HG02763 (cell line): ENCODE measurements around the gene SPPL3.
A peak's percentile ranks its signal among the peaks of the same experiment; 100 is the strongest.
"Not testable (repeated sequence)": the region's sequence is repeated elsewhere in the genome, so short reads cannot be mapped to it uniquely, and the experiment has no call there.

Experiments used
- ATAC-seq: cut with Tn5 transposase; IDR thresholded peaks from one replicate; pipeline ENCODE4 v1.9.1; 2021; ENCODE audit warnings: mild to moderate bottlenecking, moderate library complexity; ENCODE audit not compliant: unreplicated experiment

Gene SPPL3, protein sequence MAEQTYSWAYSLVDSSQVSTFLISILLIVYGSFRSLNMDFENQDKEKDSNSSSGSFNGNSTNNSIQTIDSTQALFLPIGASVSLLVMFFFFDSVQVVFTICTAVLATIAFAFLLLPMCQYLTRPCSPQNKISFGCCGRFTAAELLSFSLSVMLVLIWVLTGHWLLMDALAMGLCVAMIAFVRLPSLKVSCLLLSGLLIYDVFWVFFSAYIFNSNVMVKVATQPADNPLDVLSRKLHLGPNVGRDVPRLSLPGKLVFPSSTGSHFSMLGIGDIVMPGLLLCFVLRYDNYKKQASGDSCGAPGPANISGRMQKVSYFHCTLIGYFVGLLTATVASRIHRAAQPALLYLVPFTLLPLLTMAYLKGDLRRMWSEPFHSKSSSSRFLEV

DNA sequence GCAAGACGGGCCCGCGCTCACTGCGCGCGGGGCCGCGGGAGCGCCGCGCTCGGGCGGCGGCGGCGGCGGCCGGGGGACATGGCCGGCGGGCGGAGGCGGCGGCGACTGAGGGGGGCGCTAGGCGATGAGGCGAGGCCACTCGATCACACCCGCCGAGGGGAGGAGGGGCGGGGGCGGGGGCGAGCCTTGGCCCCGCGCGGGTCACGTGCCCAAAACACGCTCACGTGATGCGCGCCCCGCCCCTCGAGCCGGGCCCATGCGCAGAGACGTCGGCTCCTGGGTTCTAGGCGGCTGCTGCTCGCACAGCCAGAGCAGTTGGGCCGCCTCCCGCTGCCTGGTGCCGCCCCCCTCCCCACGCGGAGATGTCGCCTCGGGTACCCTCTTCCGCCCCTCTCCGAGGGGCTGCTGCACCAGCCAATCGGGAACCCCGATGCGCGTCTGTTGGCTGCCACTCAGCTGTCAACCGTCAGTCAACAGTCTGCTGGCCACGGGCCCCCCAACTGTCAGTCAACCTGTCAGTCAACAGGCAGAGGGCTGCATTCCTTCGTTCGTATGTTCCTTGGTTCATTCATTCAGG lies at the start of gene SPPL3:
Gene SPPL3 (minus strand): TSS at position 162 of the 577 bp plus-strand sequence. CDS start 491 bp downstream, outside the sequence.
- ATAC-seq, result peak; percentile 63

- ATAC-seq, result no peak
Observed at GRCh38 chr12:120950807-120951206, 46.6 kb upstream of the SPPL3 start.

GRCh38 chr12:120950260-120950799 lies 46.2 kb upstream of the SPPL3 start:
- ATAC-seq, result not testable (repeated sequence)

DNA sequence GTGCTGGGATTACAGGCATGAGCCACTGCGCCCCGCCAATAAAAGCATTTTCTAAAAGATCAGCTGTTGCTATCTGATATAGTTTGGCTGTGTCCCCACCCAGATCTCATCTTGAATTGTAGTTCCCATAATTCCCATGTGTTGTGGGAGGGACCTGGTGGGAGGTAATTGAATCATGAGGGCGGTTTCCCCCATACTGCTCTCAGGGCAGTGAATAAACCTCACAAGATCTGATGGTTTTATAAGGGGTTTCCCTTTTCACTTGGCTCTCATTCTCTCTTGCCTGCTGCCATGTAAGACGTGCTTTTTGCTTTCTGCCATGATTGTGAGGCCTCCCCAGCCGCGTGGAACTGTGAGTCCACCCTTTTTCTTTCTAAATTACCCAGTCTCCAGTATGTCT lies 41.4 kb upstream of the SPPL3 start:
- ATAC-seq, result not testable (repeated sequence)

- ATAC-seq, result no peak
Observed at GRCh38 chr12:120944645-120945217, 40.6 kb upstream of the SPPL3 start.

DNA sequence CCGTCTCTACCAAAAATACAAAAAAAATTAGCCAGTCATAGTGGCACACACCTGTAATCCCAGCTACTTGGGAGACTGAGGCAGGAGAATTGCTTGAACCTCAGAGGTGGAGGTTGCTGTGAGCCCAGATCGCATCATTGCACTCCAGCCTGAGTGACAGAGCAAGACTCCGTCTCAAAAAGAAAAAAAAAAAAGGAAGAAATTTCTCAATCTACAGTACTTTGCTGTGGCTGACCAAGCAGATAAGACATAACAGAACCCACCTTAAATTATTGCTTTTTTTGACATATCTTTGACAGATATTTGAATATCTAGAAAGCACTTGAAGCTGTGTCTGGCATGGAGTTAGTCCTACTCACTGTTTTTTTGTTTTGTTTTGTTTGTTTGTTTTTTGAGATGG lies 39.3 kb upstream of the SPPL3 start:
- ATAC-seq, result no peak

DNA sequence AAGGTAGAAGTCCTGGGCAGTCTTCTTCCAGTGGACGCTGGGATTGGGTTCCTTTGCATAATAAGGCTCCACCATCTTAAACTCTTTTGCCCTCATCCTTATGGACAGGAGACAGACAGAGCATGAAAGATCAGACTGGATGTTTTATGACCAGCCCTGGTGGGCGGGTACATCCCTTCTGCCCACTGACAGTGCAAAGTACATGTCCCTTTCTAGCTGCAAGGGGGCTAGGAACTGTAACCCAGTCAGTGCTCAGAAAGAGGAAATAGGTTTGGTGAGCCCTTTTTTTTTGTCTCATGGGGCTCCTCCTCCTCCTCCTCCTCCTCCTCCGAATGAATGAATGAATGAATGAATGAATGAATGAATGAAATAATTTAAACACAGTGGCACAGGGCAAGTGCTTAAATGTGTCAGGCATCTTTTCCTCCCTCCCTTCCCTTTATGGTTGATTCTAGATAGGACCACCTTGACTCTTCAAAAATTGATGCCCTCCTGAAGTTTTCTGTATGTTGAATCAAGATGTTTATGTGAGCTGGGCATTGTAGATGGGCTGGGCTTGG lies 37.8 kb upstream of the SPPL3 start:
- ATAC-seq, result no peak

DNA sequence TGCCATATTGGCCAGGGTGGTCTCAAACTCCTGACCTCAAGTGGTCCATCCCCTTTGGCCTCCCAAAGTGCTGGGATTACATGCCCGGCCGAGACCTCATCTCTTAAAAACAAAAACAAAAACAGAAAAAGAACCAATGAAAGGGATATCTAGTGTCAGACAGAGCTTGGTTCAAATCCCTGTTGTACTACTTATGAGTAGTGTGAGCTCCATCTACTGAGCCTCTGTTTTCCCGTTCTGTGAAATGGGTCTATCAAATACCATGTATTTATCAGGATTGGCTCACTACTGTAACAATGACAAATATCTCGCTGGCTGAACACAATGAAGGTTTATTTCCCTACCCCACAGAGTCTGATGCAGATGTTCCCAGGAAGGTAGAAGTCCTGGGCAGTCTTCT lies 37.3 kb upstream of the SPPL3 start:
- no peak for ATAC-seq

- no peak for ATAC-seq
Observed at GRCh38 chr12:120940799-120941198, 36.6 kb upstream of the SPPL3 start.

GRCh38 chr12:120940006-120940405 lies 35.8 kb upstream of the SPPL3 start:
- no peak for ATAC-seq

DNA sequence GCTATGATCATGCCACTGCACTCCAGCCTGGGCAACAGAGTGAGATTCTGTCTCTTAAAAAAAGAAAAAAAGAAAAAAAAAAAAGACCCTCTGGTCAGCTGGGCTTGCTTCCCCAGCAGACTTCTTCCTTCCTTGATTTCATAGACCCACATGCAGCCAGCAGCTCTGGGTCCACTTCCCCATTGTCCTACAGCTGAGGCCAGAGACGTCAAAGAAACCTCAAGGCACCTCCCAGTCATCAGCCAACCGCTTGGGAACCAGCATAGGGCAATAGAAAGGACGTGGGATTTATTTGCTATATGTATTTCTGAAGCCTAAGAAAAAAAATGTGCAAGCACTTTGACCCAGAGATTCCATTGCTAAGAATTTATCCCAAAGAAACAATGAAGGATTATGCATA lies 35.4 kb upstream of the SPPL3 start:
- no peak for ATAC-seq

- ATAC-seq, result no peak
Observed at GRCh38 chr12:120938496-120938895, 34.3 kb upstream of the SPPL3 start.

DNA sequence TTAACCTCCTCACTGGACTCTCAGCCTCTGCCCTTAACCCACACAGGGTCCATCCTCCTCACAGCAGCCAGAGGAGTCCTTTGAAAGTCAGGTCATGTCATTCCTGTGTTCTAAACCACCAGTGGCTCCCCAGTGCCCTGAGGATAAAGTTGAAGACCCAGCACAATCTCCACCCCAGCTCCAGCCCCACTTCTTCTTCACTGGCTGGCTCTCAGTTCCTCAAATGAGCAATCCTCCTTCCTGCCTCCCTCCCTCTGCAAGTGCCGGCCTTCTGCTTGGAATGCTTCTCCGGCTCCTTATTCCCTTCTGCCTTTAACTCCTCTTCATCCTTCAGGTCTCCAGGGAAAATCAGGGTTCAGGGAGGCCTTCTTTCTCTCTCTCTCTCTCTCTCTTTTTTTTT lies 32.0 kb upstream of the SPPL3 start:
- ATAC-seq, result no peak

DNA sequence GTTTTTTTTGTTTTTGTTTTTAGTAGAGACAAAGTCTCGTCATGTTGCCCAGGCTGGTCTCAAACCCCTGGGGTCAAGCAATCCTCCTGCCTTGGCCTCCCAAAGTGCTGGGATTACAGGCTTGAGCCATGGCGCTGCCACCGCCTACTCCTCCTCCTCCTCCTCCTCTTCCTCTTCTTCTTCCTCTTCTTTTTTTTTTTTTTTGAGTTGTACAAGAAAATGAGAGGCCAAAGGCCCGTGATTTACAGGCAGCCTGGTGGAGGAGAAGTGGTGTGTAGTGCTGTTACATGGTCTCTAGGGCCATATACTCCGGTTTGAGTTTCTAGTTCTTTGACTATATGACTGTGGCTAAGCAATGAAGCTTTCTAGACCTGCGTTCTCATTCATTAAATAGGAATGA lies 29.6 kb upstream of the SPPL3 start:
- no peak for ATAC-seq

- ATAC-seq, result no peak
Observed at GRCh38 chr12:120932956-120933526, 28.9 kb upstream of the SPPL3 start.

GRCh38 chr12:120932058-120932457 lies 27.9 kb upstream of the SPPL3 start:
- ATAC-seq, result no peak

DNA sequence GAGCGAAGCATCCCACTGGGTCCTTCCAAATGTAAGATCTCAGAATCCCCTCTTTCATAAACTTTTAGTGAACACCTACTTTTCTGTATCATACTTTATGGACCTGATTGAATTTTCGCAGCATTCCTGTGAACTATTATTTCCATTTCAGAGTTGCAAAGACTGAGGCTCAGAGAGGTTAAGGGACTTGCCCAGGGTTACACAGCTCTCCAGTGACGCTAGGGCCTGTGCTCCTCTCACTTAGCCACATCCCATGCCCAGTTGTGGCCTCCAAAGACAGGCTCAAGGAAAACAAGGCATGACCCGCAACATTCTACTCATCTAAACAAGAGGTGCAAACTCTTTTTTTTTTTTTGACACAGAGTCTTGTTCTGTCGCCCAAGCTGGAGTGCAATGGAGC lies 25.9 kb upstream of the SPPL3 start:
- ATAC-seq, result no peak

DNA sequence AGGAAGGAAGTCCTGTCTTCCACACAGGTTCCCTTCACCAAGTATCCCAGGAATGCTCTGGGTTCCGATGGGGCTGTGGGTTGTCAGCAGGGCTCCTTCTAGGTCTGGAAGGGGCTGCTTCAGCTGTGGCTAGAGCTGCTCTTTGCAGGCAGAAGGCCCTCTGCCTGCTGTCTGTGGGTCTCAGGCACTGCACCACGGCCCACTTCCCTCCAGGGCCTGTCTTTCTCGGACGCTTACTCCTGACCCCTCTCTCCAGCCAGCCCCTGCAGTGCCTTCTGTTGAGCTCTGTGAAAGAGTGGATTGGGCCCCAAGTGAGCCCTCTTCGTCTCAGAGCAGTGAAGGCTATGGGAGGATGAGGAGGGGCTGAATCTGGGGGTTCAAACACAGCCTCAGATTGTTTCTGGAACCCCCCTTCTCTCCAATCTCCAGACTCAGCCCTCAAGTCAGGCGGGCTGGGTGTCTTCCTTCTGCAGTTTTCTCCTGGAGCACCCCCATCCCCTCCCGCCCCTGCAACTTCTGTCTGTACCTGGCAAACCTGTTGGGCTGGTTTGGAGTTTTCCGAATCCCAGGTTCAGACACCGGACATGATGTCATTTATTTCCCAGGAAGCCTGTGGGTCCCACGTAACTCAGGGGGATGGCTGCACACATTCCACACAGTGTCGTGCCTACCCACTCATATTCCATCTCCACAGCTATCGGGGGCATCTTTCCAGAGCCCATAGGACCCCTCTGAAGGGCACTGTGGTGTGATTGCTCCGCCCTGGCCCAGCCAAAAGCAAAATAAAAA lies 24.9 kb upstream of the SPPL3 start:
- no peak for ATAC-seq

- no peak for ATAC-seq
Observed at GRCh38 chr12:120925740-120926563, 21.8 kb upstream of the SPPL3 start.

- ATAC-seq, result no peak
Observed at GRCh38 chr12:120922279-120922678, 18.1 kb upstream of the SPPL3 start.
